Colonic mucosa (tissue), 4 donors: ENCODE measurements around the gene GIPR. TPM values are rescaled to one million over a fixed set of nuclear protein-coding genes. Genes with fewer than 3 reads are reported as not detected.

Source experiments
- DNase-seq: peaks from one replicate; pipeline ENCODE4 v3.0.0-alpha.2; 2020
- H3K27ac ChIP-seq: fragments of 200-600 bp; one replicate; pipeline ENCODE4 v1.8.0; 2021
- H3K27me3 ChIP-seq: fragments of 200-600 bp; one replicate; pipeline ENCODE4 v1.8.0; 2021
- H3K36me3 ChIP-seq: fragments of 200-600 bp; one replicate; pipeline ENCODE4 v1.8.0; 2021
- H3K4me1 ChIP-seq: fragments of 200-600 bp; one replicate; pipeline ENCODE4 v1.8.0; 2021; ENCODE audit warnings: mild to moderate bottlenecking
- H3K4me3 ChIP-seq: fragments of 200-600 bp; one replicate; pipeline ENCODE4 v1.8.0; 2021
- H3K9ac ChIP-seq, 2 donors: one replicate each; pipeline ENCODE4 v1.7.0; 2013; ENCODE audit warnings: control low read depth in 2 of 2, low read depth in 2 of 2, low read length in 2 of 2
- H3K9me3 ChIP-seq: fragments of 200-600 bp; one replicate; pipeline ENCODE4 v1.8.0; 2021
- CTCF ChIP-seq: fragments of 200-600 bp; IDR thresholded peaks from one replicate; pipeline ENCODE4 v1.8.0; 2022; ENCODE audit warnings: antibody characterized with exemption, mild to moderate bottlenecking
- intact Hi-C: fragments of 100-400 bp; cut with DNase I; formaldehyde crosslinking; loops from one replicate; pipeline ENCODE4 v1.14.1; 2022
- total RNA-seq, 2 donors: library from RNA; stranded (reverse); fragmentation: NEBNext Ultra II Directional in 1 of 2; extraction: Animal tissue kit (Norgen Biotek cat#: 25700) in 1 of 2; gene quantifications; one replicate each; pipeline ENCODE4 v1.2.1, GENCODE V29; 2021
- donor health status: healthy.
- donor health status: DM: no; HTN: no; CAD: no.
- donor health status: DM: no; HTN: no; CAD: no.

GIPR gene
- total RNA-seq, 2 donors from 2014 or later: 8.3 to 9.5 TPM

DNA sequence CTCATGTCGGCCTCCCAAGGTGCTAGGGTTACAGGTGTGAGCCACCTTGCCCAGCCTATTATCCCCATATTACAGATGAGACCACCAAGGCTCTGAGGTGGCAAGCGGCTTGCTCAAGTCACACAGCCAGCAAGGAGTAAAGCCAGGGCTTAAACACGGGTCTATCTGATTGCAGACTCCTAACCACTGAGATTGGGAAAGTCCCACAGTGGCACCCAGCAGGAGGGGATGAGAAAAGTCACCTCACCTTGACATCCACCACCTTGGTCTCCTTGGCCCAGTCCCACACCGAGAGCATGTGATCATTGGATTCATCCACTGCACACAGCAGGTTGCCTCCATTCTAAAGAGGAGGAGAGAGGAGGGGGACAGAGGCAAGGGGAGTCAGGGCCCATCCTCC, 38.3 kb upstream of the GIPR start:
- no peaks in the 10 kb centered on the region for H3K9me3 ChIP-seq
- no peak overlapping the region for H3K27ac ChIP-seq
- no peak overlapping the region for H3K4me3 ChIP-seq
- no peak overlapping the region for H3K9ac ChIP-seq
- no peak for TF ChIP-seq CTCF
- no peaks in the 10 kb centered on the region for H3K27me3 ChIP-seq
- no peak for DNase-seq
- intact Hi-C loops: no loop called here
- H3K36me3 ChIP-seq: no peaks in the 10 kb centered on the region
- H3K4me1 ChIP-seq: no peaks in the 10 kb centered on the region

DNA sequence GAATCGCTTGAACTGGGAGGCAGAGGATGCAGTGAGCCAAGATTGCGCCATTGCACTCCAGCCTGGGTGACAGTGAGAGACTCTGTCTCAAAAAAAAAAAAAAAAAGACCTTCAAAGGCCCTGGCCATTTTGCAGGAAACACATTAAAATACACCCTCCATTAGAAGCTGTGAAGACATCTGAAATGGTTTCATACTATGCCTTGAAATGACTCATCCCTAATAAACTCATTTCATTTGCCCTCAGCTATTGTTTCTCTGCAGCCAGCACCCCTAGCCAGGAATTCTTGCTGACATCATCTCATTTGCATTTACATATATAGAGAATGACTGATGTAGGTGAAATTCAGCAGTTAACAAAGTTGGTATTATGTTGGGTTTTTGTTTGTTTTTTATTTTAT, 37.6 kb upstream of the GIPR start:
- no peaks in the 10 kb centered on the region for H3K9me3 ChIP-seq
- intact Hi-C loops: no loop called here
- H3K9ac ChIP-seq: no peak overlapping the region
- H3K36me3 ChIP-seq: no peaks in the 10 kb centered on the region
- no peak overlapping the region for H3K4me3 ChIP-seq
- no peak for TF ChIP-seq CTCF
- no peaks in the 10 kb centered on the region for H3K4me1 ChIP-seq
- DNase-seq: no peak
- no peaks in the 10 kb centered on the region for H3K27me3 ChIP-seq
- H3K27ac ChIP-seq: no peak overlapping the region

DNA sequence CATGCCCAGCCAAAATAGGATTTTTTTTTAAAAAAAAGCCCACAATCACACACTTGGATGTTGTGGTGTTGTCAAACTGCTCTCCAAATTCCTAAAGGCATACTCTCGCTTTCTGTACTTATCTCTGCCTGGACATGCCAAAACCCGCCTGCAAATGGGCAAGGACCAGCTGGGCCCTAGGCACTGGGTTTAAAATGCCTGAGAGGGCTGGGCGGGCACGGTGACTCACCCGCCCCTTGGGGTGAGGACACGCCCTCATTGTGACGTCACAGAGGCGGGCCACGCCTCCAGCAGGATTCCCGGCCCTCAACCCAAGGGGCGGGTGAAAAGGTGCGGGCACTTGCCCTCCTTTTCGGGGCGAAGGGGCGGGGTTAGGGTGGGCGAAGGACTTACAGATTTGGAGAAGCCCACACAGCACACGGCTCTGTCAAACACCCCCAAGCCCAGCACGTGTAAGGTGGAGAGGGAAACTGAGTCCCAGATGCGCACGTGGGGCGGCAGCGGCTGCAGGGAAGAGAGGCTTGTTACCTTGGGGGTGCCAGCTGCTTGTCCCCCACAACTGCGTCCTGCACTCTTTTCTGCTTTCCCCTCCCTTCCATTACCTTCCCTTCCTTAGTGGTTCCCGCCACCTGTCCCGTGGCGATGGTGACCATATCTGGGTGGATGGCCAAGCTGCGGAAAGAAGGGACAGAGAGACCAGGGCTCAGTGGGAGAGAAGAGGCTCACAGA, 35.4 kb upstream of the GIPR start:
- intact Hi-C loops: no loop called here

DNA sequence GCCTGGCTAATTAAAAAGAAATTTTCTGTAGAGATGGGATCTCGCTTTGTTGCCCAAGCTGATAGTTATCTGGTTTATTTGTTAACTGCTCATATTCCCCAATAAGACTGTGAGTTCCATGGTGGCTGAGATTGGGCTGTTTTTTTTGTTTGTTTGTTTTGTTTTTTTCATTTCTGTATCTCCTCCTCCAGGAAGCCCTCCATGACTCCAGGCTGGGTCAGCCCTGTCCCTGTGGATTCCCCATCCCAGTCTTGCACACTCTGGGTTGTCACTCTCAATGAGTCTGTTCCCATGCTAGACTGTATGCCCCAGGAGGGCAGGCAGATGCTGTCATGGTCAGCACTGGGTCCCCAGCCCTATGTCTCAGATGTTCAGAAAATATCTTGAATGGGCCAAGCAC, 31.7 kb upstream of the GIPR start:
- no peak for TF ChIP-seq CTCF
- intact Hi-C loops: no loop called here
- Histone ChIP-seq H3K9ac (no peak overlapping the region), H3K36me3 (no peaks in the 10 kb centered on the region), H3K9me3 (no peaks in the 10 kb centered on the region), H3K27ac (no peak overlapping the region), H3K27me3 (no peaks in the 10 kb centered on the region), H3K4me1 (peaks cover 5% of the 10 kb centered on the region), H3K4me3 (no peak overlapping the region)
- no peak for DNase-seq

More for the DNA sequence above, 35.4 kb upstream of the GIPR start:
- no peaks in the 10 kb centered on the region for H3K36me3 ChIP-seq
- no peaks in the 10 kb centered on the region for H3K9me3 ChIP-seq
- TF ChIP-seq CTCF: no peak
- H3K27me3 ChIP-seq: no peaks in the 10 kb centered on the region
- H3K9ac ChIP-seq: no peak overlapping the region
- no peak overlapping the region for H3K27ac ChIP-seq
- H3K4me1 ChIP-seq: no peaks in the 10 kb centered on the region
- peak; percentile 80 for DNase-seq
- no peak overlapping the region for H3K4me3 ChIP-seq

- intact Hi-C loops: no loop called here
- no peak for TF ChIP-seq CTCF
- H3K4me1 ChIP-seq: peaks cover 5% of the 10 kb centered on the region
- H3K27ac ChIP-seq: no peak overlapping the region
- no peaks in the 10 kb centered on the region for H3K9me3 ChIP-seq
- DNase-seq: no peak
- H3K9ac ChIP-seq: no peak overlapping the region
- H3K4me3 ChIP-seq: no peak overlapping the region
- no peaks in the 10 kb centered on the region for H3K27me3 ChIP-seq
- H3K36me3 ChIP-seq: no peaks in the 10 kb centered on the region
Measured at GRCh38 chr19:45636902-45637301, 31.1 kb upstream of the GIPR start.
